ENCODE results near the gene DGKH.

DGKH gene

DNA sequence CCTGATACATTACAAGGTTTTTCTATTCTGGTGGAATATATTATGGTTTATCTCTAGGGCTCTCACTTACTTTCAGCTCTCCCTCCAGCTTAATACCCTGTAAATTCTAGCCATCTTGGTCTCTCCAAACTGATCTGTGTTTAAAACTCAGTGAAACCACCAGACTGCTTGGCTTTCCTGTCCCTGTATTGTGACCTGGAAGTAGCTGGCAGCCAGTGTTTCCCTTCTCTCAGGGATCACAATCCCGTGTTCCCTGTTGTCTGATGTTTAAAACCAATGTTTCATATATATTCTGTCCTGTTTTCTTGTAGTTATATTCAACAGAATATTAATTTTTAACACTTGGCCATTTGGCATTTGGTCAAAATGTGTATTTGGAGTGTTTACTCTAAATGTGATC lies 231.5 kb downstream of the DGKH start:
- DNase-seq (ENCODE audit: low read depth) = no peak

DNA sequence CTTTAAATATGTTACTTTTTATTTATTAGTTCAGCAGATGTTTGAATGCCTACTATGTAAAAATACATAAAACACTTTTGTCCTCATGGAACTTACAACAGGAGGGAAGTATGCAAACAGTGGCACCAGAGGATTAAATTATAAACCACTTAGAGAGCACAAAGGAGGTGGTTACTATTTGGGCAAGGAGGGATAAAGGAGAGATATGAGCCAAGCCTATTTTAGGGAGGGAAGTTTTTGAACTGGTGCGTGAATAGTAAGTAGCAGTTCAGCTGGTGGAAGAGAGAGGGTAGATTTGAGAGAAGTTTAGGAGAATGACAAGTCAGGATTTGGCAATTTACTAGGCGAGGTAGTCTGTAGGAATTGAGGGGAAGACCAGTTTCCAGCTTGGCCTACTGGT lies 232.1 kb downstream of the DGKH start:
- DNase-seq (ENCODE audit: low read depth) = no peak

- DNase-seq (ENCODE audit: low read depth) = no peak
Observed at GRCh38 chr13:42283574-42283973, 235.1 kb downstream of the DGKH start.

DNA sequence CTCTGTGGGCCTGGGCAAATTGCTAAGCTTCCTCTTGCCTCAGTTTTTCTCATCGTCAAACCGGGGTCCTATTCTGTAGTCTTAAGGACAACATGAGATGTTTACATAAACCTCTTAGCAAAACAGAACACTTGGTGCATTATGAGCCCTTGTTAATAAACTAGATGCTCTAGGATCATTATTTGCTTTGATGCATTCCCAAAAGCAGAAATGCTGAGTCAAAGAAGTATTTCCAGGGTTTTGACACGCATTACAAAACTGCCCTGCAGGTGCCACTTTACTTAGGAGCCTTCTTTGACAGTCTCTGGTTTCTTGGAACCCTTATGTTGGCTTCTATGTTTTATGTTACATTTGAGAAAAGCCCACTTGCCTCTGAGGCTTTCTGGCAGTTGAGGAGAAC lies 235.6 kb downstream of the DGKH start:
- no peak for DNase-seq (ENCODE audit: low read depth)

Data from T follicular helper cell (primary cell).